ENCODE results near the gene PRPSAP2. TPM values are rescaled to one million over a fixed set of nuclear protein-coding genes. Genes with fewer than 3 reads are reported as not detected.
A peak's percentile ranks its signal among the peaks of the same experiment; 100 is the strongest.
"Not testable (repeated sequence)": the region's sequence is repeated elsewhere in the genome, so short reads cannot be mapped to it uniquely, and the experiment has no call there.

The PRPSAP2 gene
- polyA plus RNA-seq, 1 donor, result 49.5 TPM

DNA sequence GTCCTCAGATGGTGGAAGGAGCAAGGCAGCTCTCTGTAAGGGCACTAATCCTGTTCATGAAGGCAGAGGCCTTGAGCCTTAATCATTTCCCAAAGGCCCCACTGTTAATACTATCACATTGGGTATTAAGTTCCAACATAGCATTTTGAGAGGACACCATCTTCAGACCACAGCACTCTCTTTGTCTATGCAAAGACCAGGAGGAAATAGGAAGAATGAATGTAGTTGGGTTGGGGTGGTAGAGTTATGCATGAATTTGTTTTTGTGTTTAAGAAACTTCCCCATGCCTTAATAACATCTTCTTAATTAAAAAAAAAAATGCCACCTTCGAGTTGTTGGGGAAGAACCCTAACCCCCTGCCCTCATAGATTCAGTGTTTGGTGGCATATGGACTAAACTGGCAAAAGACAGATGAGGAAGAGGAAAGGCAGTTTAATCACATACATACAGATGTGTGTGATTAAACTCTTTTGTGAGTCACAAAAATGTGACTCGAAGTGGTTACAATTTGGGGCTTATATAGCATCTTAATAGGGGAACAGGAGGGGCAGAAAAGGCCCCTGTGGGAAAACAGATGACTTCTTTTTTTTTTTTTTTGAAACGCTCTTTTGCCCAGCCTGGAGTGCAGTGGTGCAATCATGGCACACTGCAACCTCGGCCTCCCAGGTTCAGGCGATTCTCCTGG lies 59.0 kb downstream of the PRPSAP2 start:
- no peaks in the 10 kb centered on the region for H3K9me3 ChIP-seq (ENCODE audit: control insufficient read depth, low read depth, low read length)

DNA sequence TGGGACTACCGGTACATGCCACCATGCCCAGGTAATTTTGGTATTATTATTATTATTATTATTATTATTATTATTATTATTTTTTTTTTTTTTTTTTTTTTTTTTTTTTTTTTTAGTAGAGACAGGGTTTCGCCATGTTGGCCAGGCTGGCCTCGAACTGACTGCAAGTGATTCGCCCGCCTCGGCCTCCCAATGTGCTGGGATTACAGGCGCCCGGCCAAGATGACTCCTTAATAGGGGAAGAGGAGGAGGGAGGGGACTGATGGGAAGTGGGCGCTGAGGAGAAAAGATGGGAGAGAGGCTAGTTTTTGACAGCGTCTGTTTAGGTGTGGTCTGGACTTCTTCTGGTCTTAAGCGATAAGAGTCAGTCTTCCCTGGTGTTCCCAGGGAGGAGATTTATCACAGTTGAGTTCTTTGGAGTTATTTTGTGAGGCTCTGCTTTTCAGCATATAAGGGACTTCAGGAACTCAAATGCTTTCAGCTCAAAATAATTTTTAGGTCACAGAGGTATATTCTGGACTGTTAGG lies 59.6 kb downstream of the PRPSAP2 start:
- peaks cover 48% of the 10 kb centered on the region for H3K36me3 ChIP-seq (ENCODE audit: control insufficient read depth, insufficient read depth, low read length)
- WGBS (ENCODE audit: insufficient coverage, low lambda C conversion rate), result 100% methylated on average over 3 of the region's 11 CpGs

More for the DNA sequence above, 59.0 kb downstream of the PRPSAP2 start:
- no peak for DNase-seq
- Histone ChIP-seq H3K27ac (ENCODE audit: low read length) (no peak overlapping the region), H3K4me1 (ENCODE audit: control insufficient read depth, insufficient read depth, low read length) (peaks cover 12% of the 10 kb centered on the region), H3K4me3 (ENCODE audit: low read length) (no peak overlapping the region), H3K36me3 (ENCODE audit: control insufficient read depth, insufficient read depth, low read length) (peaks cover 54% of the 10 kb centered on the region), H3K27me3 (ENCODE audit: control insufficient read depth, insufficient read depth, low read length) (no peaks in the 10 kb centered on the region)
- WGBS (ENCODE audit: insufficient coverage, low lambda C conversion rate), result no CpG with 5 or more reads among the region's 5 CpGs

DNA sequence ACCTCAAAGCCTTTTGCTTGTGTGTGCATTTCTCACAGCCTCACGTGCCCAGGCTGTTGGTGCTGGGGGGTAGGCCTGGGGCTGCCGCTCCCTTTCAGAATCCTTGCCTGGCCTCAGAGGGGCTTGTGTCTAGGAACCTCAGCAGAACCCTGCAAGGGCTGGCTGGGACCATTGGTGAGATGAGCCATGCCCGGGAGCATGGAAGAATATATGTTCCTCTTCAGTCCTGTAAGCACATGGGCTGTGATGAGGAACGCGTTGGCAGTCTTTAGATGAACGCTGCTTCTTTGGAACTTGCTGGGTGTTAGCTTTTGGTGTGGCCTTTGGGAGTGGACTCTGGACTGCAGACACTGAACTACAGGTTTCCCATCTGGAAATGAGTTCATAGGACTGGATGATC lies 62.0 kb downstream of the PRPSAP2 start:
- no peaks in the 10 kb centered on the region for H3K27me3 ChIP-seq (ENCODE audit: control insufficient read depth, insufficient read depth, low read length)
- H3K9me3 ChIP-seq (ENCODE audit: control insufficient read depth, low read depth, low read length), result no peaks in the 10 kb centered on the region
- peak; percentile 22 to 72 for DNase-seq
- WGBS (ENCODE audit: insufficient coverage, low lambda C conversion rate), result 0% methylated on average over 1 of the region's 6 CpGs
- H3K4me1 ChIP-seq (ENCODE audit: control insufficient read depth, insufficient read depth, low read length), result peaks cover 16% of the 10 kb centered on the region
- no peak overlapping the region for H3K4me3 ChIP-seq (ENCODE audit: low read length)
- peaks cover 36% of the 10 kb centered on the region for H3K36me3 ChIP-seq (ENCODE audit: control insufficient read depth, insufficient read depth, low read length)
- peak overlapping the region; percentile 60 for H3K27ac ChIP-seq (ENCODE audit: low read length)

More for the DNA sequence above, 59.6 kb downstream of the PRPSAP2 start:
- Histone ChIP-seq H3K27ac (ENCODE audit: low read length) (no peak overlapping the region), H3K4me3 (ENCODE audit: low read length) (no peak overlapping the region), H3K27me3 (ENCODE audit: control insufficient read depth, insufficient read depth, low read length) (no peaks in the 10 kb centered on the region), H3K9me3 (ENCODE audit: control insufficient read depth, low read depth, low read length) (no peaks in the 10 kb centered on the region), H3K4me1 (ENCODE audit: control insufficient read depth, insufficient read depth, low read length) (peaks cover 14% of the 10 kb centered on the region)
- no peak for DNase-seq

DNA sequence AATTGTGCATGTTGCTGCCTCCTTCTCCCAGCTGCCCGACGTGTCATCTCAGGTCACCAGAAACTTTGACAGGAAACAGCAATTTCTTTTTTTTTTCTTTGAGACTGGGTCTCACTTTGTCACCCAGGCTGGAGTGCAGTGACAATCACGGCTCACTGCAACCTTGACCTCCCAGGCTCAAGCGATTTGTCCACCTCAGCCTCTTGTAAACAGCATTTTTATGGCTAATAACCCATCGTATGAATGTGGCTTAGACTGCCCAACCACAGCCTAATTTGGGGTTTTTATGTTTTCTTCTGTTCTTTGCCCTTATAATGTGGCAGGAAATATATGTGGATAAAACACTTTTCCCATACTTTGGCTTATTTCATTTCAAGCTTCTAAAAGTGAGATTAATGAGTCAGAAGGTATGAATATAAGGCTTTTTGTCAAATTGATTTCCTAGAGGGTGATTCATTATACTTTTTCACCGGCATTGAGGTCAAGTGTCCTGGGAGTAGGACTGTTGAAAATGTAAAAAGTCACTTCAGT lies 63.0 kb downstream of the PRPSAP2 start:
- H3K4me1 ChIP-seq (ENCODE audit: control insufficient read depth, insufficient read depth, low read length), result peaks cover 16% of the 10 kb centered on the region
- H3K27me3 ChIP-seq (ENCODE audit: control insufficient read depth, insufficient read depth, low read length), result no peaks in the 10 kb centered on the region
- DNase-seq, result no peak
- peaks cover 29% of the 10 kb centered on the region for H3K36me3 ChIP-seq (ENCODE audit: control insufficient read depth, insufficient read depth, low read length)
- H3K27ac ChIP-seq (ENCODE audit: low read length), result no peak overlapping the region
- no peak overlapping the region for H3K4me3 ChIP-seq (ENCODE audit: low read length)
- H3K9me3 ChIP-seq (ENCODE audit: control insufficient read depth, low read depth, low read length), result no peaks in the 10 kb centered on the region
- WGBS (ENCODE audit: insufficient coverage, low lambda C conversion rate), result 64% methylated on average over 3 of the region's 6 CpGs

DNA sequence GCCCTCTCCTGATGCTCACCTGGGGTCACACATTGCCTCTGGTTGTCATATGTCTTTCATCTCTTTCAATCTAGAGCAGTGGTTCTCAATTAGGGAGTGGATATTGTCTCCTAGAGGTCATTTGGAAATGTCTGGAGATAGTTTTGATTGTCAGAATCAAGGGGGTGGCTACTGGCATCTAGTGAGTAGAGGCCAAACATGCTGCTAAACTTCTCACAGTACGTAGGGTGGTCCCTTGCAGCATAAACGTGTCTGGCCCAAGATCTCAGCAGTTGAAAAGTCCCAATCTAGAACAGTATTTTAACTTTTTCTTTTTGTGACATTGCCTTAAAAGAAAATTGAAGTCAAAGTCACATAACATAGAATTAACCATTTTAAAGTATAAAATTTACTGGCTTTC lies 63.6 kb downstream of the PRPSAP2 start:
- Histone ChIP-seq H3K36me3 (ENCODE audit: control insufficient read depth, insufficient read depth, low read length) (peaks cover 25% of the 10 kb centered on the region), H3K4me1 (ENCODE audit: control insufficient read depth, insufficient read depth, low read length) (peaks cover 16% of the 10 kb centered on the region), H3K27me3 (ENCODE audit: control insufficient read depth, insufficient read depth, low read length) (no peaks in the 10 kb centered on the region), H3K9me3 (ENCODE audit: control insufficient read depth, low read depth, low read length) (no peaks in the 10 kb centered on the region), H3K4me3 (ENCODE audit: low read length) (no peak overlapping the region), H3K27ac (ENCODE audit: low read length) (peak overlapping the region; percentile 50)
- WGBS (ENCODE audit: insufficient coverage, low lambda C conversion rate), result no CpG with 5 or more reads among the region's 2 CpGs
- DNase-seq, result no peak

DNA sequence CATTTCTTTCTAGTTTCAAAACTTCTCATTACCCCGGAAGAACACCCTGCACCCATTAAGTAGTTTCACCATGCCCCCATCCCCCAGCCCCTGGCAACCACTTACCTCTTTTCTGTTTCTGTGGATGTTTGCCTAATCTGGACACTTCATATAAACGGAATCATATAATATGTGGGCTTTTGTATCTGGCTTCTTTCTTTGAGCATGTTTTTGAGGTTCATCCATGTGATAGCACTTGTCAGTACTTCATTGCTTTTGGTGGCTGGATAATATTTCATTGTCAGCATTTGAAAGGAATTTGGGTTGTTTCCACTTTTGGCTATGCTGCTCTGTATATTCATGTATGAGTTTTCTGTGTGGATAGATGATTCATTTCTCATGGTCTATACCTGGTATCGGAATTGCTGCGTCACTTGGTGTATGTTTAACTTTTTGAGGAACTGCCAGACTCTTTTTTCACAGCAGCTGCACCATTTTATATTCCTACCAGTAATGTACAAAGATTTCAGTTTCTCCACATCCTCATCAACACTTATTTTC lies 64.1 kb downstream of the PRPSAP2 start:
- no peaks in the 10 kb centered on the region for H3K9me3 ChIP-seq (ENCODE audit: control insufficient read depth, low read depth, low read length)
- no peak overlapping the region for H3K4me3 ChIP-seq (ENCODE audit: low read length)
- H3K4me1 ChIP-seq (ENCODE audit: control insufficient read depth, insufficient read depth, low read length), result peaks cover 16% of the 10 kb centered on the region
- peak in 1 of 2 donors; percentile 65 for DNase-seq
- H3K27me3 ChIP-seq (ENCODE audit: control insufficient read depth, insufficient read depth, low read length), result no peaks in the 10 kb centered on the region
- 75% methylated on average over 1 of the region's 4 CpGs for WGBS (ENCODE audit: insufficient coverage, low lambda C conversion rate)
- H3K27ac ChIP-seq (ENCODE audit: low read length), result peak overlapping the region; percentile 50
- H3K36me3 ChIP-seq (ENCODE audit: control insufficient read depth, insufficient read depth, low read length), result peaks cover 25% of the 10 kb centered on the region

DNA sequence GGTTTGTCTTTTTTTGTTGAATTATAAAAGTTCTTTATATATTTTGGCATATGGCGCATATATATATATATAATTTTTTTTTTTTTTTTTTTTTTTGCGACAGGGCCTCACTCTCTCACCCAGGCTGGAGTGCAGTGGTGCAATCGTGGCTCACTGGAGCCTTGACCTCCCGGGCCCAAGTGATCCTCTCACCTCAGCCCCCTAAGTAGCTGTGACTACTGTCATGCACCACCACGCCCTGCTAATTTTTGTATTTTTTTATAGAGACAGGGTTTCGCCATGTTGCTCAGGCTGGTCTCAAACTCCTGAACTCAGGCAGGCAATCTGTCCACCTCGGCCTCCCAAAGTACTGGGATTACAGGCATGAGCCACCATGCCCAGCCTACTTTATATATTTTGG lies 64.7 kb downstream of the PRPSAP2 start:
- WGBS (ENCODE audit: insufficient coverage, low lambda C conversion rate), result 100% methylated on average over 2 of the region's 7 CpGs
- peak overlapping the region; percentile 50 for H3K27ac ChIP-seq (ENCODE audit: low read length)

DNA sequence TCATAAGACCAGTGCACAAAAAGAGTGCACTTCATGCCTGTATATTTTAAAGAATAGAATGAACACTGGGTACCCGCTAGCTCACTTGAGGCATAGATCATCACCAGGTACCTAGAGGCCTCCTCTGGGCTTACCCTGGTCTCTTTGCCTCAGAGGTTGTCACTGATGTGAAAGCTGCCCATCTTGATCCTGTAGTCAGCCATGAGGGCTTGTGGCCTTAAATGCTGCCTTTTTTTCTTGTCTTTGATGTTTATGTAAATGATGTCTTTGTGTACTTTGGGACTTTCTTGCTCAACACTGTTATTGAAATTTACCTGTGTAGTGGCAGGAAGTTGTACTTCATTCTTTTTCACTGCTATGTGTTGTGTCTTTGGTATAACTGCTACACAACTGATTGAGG lies 67.3 kb downstream of the PRPSAP2 start:
- no peak for DNase-seq
- WGBS (ENCODE audit: insufficient coverage, low lambda C conversion rate), result no CpG with 5 or more reads among the region's 1 CpG
- Histone ChIP-seq H3K4me1 (ENCODE audit: control insufficient read depth, insufficient read depth, low read length) (peaks cover 9% of the 10 kb centered on the region), H3K27me3 (ENCODE audit: control insufficient read depth, insufficient read depth, low read length) (no peaks in the 10 kb centered on the region), H3K9me3 (ENCODE audit: control insufficient read depth, low read depth, low read length) (no peaks in the 10 kb centered on the region), H3K27ac (ENCODE audit: low read length) (no peak overlapping the region), H3K36me3 (ENCODE audit: control insufficient read depth, insufficient read depth, low read length) (peaks cover 33% of the 10 kb centered on the region), H3K4me3 (ENCODE audit: low read length) (no peak overlapping the region)

More for the DNA sequence above, 64.7 kb downstream of the PRPSAP2 start:
- not testable (repeated sequence) for H3K4me3 ChIP-seq (ENCODE audit: low read length); H3K27me3 ChIP-seq (ENCODE audit: control insufficient read depth, insufficient read depth, low read length); DNase-seq; H3K9me3 ChIP-seq (ENCODE audit: control insufficient read depth, low read depth, low read length)
- H3K36me3 ChIP-seq (ENCODE audit: control insufficient read depth, insufficient read depth, low read length), result peaks cover 24% of the 10 kb centered on the region
- H3K4me1 ChIP-seq (ENCODE audit: control insufficient read depth, insufficient read depth, low read length), result peaks cover 16% of the 10 kb centered on the region

DNA sequence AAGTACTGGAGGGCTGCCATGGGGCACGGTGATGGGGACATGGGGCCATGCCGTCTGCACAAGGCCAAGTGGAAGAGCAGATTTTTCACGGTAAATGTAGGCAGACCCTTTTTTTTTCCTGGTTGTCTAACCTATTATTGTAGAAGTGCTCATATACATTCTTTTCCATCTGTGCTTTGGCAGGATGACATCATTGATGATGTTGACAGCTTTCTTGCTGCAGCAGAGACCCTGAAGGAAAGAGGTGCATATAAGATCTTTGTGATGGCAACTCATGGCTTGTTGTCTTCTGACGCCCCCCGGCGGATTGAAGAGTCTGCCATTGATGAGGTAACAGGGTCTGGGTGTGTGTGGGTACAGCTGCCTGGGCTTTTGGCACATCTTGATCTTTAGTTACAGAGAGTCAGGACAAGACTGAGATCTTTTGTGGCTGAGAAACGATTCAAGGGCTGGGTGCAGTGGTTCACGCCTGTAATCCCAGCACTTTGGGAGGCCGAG lies 70.7 kb downstream of the PRPSAP2 start:
- 100% methylated on average over 1 of the region's 9 CpGs for WGBS (ENCODE audit: insufficient coverage, low lambda C conversion rate)
- H3K9me3 ChIP-seq (ENCODE audit: control insufficient read depth, low read depth, low read length), result no peaks in the 10 kb centered on the region
- H3K4me3 ChIP-seq (ENCODE audit: low read length), result no peak overlapping the region
- H3K36me3 ChIP-seq (ENCODE audit: control insufficient read depth, insufficient read depth, low read length), result peaks cover 49% of the 10 kb centered on the region
- no peaks in the 10 kb centered on the region for H3K4me1 ChIP-seq (ENCODE audit: control insufficient read depth, insufficient read depth, low read length)
- H3K27me3 ChIP-seq (ENCODE audit: control insufficient read depth, insufficient read depth, low read length), result no peaks in the 10 kb centered on the region
- H3K27ac ChIP-seq (ENCODE audit: low read length), result no peak overlapping the region
- DNase-seq, result no peak

DNA sequence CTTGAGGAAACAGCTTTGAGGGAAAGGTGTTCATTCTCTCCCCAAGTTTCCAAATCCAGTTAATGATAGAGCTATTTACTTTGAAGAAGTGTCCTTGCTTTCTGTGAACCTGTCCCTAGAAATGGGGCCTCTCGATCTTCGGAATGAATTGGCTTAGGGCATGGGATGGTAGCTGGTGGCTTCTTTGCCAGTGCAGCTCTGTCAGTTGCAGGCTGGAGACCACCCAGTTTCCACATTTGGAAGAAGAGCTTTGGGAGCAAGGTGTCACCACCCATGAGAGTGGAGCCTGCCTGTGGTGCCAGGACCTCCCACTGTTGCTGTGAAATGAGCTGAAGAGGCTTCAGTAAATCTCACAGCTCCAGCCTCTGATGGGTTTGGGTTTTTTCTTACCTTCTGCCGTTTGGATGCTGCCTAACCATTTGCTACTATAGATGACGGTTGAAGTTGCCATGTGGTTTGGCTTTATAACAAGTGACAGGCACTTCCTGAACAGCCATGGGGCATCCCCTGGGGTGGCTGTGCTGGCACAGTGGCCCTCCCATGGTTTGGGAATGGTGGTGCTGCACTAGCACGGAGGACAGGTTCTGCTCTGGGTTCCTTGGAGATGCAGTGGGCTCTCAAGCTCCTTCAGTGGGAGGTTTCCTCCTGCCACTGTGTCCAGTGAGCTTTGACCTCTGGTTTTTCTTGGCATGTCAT lies 74.6 kb downstream of the PRPSAP2 start:
- Histone ChIP-seq H3K36me3 (ENCODE audit: control insufficient read depth, insufficient read depth, low read length) (peaks cover 35% of the 10 kb centered on the region), H3K27me3 (ENCODE audit: control insufficient read depth, insufficient read depth, low read length) (no peaks in the 10 kb centered on the region), H3K9me3 (ENCODE audit: control insufficient read depth, low read depth, low read length) (no peaks in the 10 kb centered on the region), H3K4me1 (ENCODE audit: control insufficient read depth, insufficient read depth, low read length) (no peaks in the 10 kb centered on the region), H3K4me3 (ENCODE audit: low read length) (no peak overlapping the region), H3K27ac (ENCODE audit: low read length) (no peak overlapping the region)
- DNase-seq, result no peak
- no CpG with 5 or more reads among the region's 5 CpGs for WGBS (ENCODE audit: insufficient coverage, low lambda C conversion rate)

All from large intestine (tissue), 3 donors.